ENCODE measurements around the gene ARFGAP1. TPM values are rescaled to one million over a fixed set of nuclear protein-coding genes. Genes with fewer than 3 reads are reported as not detected.
A peak's percentile ranks its signal among the peaks of the same experiment; 100 is the strongest.

Gene ARFGAP1
- total RNA-seq, 1 donor from 2014 or later, result 208 TPM

DNA sequence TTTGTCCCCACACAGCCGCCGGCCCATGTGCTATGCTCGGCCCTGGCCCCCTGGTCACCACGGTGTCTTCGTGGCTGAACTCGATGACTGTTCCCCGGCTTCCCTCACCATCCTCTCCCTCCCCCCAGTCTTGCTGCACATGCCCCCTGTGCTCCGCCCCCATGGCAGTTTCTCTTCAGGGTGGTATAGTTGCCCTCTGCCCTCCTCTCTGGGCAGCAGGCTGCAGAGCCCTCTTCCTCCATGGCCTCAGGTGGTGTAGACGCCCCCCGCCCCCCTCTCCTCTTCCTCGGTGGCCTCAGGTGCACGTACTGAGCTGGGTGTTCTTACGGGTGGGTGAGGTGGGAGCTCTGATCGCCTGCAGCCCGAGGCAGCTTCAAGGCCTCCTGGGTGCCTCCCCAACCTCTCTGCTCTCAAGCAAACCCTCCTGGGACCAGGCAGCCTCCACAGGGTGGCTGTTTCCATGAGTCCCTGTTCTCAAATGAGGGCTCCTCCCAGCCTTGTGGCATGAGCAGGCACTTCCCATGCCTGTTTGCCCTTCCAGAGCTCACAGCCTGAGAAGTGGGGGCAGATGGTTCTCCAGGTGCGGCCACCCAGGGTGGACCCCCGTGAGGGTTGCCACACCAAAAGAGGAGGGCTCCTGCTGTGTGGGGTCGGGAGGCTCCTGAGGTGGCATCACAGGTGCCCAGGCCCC lies 45.1 kb downstream of the ARFGAP1 start:
- Mint-ChIP-seq H3K9me3 (no peaks in the 10 kb centered on the region), H3K27ac (no peak overlapping the region), H3K27me3 (ENCODE audit: low read depth) (no peaks in the 10 kb centered on the region), H3K36me3 (no peaks in the 10 kb centered on the region), H3K4me1 (peaks cover 5% of the 10 kb centered on the region), H3K4me3 (no peak overlapping the region)
- TF ChIP-seq, protein P1, sequence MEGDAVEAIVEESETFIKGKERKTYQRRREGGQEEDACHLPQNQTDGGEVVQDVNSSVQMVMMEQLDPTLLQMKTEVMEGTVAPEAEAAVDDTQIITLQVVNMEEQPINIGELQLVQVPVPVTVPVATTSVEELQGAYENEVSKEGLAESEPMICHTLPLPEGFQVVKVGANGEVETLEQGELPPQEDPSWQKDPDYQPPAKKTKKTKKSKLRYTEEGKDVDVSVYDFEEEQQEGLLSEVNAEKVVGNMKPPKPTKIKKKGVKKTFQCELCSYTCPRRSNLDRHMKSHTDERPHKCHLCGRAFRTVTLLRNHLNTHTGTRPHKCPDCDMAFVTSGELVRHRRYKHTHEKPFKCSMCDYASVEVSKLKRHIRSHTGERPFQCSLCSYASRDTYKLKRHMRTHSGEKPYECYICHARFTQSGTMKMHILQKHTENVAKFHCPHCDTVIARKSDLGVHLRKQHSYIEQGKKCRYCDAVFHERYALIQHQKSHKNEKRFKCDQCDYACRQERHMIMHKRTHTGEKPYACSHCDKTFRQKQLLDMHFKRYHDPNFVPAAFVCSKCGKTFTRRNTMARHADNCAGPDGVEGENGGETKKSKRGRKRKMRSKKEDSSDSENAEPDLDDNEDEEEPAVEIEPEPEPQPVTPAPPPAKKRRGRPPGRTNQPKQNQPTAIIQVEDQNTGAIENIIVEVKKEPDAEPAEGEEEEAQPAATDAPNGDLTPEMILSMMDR (IDR thresholded peaks at IDR 0.05; ENCODE audit: unreplicated experiment), result no peak
- DNase-seq (ENCODE audit: low spot score in 2 of 2, unreplicated experiment in 2 of 2), result no peak

DNA sequence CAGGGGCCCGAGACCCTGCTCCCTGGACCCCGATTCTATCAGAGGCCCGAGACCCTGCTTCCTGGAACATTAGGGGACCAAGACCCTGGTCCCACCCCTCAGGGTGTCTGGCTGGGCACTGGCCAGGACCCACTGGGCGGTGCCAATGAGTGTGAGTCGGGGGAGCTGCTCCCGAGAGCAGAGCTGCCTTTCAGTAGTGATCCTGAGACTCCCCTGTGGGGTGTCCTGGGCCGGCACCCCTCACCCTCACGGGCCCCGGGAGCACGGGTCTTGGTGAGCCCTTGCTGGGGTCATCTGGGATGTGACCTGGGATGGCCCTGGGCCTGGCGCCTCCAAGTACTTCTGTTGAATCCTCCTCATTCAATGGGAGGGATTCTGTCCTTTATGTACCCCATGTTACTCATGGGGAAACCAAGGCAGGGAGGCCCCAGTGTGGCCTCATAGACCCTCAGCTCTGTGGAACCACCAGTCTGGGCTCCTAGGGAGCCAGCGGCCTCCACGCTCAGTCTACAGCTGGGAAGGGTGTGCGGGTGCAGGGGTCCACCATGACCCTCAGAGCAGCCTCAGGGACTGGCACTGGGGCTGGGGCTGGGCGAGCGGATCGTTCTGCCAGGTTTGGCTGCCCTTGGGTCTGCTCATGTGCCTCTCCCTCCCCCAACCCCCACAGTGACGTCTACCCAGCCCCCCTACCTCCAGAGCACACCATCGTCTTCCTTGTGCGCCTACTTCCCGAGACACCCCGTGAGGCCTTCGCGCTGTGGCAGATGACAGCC lies 46.0 kb downstream of the ARFGAP1 start:
- Mint-ChIP-seq H3K9me3 (no peaks in the 10 kb centered on the region), H3K4me3 (no peak overlapping the region), H3K36me3 (no peaks in the 10 kb centered on the region), H3K27ac (no peak overlapping the region), H3K4me1 (peaks cover 8% of the 10 kb centered on the region), H3K27me3 (ENCODE audit: low read depth) (peaks cover 5% of the 10 kb centered on the region)
- no peak for DNase-seq (ENCODE audit: low spot score in 2 of 2, unreplicated experiment in 2 of 2)
- TF ChIP-seq, protein P1 (IDR thresholded peaks at IDR 0.05; ENCODE audit: unreplicated experiment), result no peak

DNA sequence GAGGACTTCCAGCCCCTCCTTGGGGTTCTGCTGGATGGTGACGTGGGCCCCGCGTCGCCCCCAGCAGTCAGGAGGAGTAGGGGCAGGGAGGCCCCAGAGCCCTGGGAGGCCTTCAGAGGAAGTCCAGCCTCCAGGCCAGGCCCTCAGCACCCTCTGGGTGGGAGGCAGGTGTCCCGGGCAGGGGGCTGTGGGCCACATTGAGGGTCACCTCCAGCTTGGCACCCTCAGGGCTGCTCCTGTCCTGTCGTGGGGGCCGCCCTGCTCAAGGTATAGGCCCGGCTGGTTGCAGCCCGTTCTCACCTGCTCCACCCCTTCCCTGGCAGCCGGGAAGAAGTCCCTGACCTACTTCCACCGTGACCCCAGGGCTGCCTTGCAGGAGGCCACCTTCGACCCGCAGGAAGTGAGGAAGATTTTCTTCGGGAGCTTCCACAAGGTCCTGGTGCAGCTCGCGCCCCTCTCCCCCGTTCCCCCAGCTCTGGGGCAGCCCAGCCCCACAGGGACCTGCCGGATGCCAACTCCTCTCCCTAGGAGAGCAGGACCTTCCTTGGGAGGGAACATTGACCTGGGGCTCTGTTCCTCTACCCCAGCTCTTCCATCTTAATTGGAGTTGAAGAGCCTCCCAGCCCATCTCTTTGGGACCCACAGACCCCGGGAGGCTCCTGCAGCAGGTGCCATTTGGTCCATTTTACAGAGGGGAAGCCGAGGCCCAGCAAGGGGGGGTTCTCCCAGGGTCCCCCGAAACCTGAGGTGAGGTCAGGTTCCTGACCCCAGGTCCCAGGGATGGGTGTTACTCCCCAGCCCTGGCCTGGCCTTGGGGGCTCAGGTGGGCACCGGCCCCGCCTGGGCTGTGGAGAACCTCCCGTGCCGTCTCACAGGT lies 46.8 kb downstream of the ARFGAP1 start:
- Mint-ChIP-seq H3K36me3 (no peaks in the 10 kb centered on the region), H3K9me3 (no peaks in the 10 kb centered on the region), H3K4me3 (no peak overlapping the region), H3K27me3 (ENCODE audit: low read depth) (peaks cover 12% of the 10 kb centered on the region), H3K4me1 (peaks cover 8% of the 10 kb centered on the region), H3K27ac (no peak overlapping the region)
- peak in 1 of 2 experiments; percentile 18 for DNase-seq (ENCODE audit: low spot score in 2 of 2, unreplicated experiment in 2 of 2)
- TF ChIP-seq, protein P1 (IDR thresholded peaks at IDR 0.05; ENCODE audit: unreplicated experiment), result no peak

DNA sequence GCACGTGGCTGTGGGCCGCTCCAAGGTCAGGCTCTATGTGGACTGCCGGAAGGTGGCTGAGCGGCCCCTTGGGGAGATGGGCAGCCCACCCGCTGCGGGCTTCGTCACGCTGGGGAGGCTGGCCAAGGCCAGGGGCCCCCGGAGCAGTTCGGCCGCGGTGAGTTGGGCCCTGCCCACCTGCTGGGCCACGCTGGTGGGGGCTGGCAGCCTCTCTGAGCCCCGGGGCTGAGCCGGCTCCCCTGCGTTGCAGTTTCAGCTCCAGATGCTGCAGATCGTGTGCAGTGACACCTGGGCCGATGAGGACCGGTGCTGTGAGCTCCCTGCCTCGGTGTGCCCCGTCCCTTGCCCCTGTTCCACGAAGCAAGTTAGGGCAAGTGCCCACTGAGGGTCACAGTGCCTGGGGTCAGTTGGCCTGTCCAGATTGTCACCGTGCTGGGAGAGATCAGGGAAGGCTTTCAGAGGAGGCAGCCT lies 47.5 kb downstream of the ARFGAP1 start:
- H3K36me3 Mint-ChIP-seq, result no peaks in the 10 kb centered on the region
- H3K4me3 Mint-ChIP-seq, result no peak overlapping the region
- H3K27me3 Mint-ChIP-seq (ENCODE audit: low read depth), result peaks cover 12% of the 10 kb centered on the region
- no peaks in the 10 kb centered on the region for H3K9me3 Mint-ChIP-seq
- no peak overlapping the region for H3K27ac Mint-ChIP-seq
- peaks cover 8% of the 10 kb centered on the region for H3K4me1 Mint-ChIP-seq
- TF ChIP-seq, protein P1 (IDR thresholded peaks at IDR 0.05; ENCODE audit: unreplicated experiment), result no peak
- DNase-seq (ENCODE audit: low spot score in 2 of 2, unreplicated experiment in 2 of 2), result no peak

DNA sequence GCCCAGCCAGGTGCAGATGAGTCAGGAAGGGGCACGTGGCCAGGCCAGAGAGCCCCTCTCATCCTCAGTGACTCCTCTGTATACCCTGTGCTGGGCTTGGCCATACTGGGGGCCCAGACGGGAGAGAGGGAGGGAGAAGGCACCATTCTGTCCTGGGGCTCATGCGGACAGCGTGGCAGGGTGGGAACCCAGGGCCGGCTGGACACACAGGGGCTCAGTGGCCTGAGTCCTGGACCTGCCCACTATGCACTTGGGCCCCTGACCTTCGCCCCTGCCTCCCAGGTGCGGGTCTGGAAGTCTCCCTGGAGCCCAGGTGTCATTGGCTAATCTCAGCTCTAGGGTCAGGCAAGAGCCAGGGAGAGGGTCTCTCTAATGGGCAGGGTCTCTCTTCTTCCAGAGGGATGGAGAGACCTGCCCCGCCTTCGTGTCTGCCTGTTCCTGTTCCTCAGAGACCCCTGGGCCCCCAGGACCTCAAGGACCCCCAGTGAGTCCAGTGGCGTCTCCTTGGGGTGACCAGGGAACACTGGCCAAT lies 48.1 kb downstream of the ARFGAP1 start:
- peak in 1 of 2 experiments; percentile 13 for DNase-seq (ENCODE audit: low spot score in 2 of 2, unreplicated experiment in 2 of 2)
- Mint-ChIP-seq H3K4me1 (peaks cover 8% of the 10 kb centered on the region), H3K27me3 (ENCODE audit: low read depth) (peaks cover 12% of the 10 kb centered on the region), H3K4me3 (no peak overlapping the region), H3K36me3 (no peaks in the 10 kb centered on the region), H3K9me3 (no peaks in the 10 kb centered on the region), H3K27ac (no peak overlapping the region)
- TF ChIP-seq, protein P1 (IDR thresholded peaks at IDR 0.05; ENCODE audit: unreplicated experiment), result no peak

Measured in mesothelial cell of epicardium (in vitro differentiated cells).